SU-DHL-6 (cell line): ENCODE data around the gene SH3PXD2A.

ENCODE experiments used
- CTCF ChIP-seq: fragments of 200-600 bp; sonication (generic); IDR thresholded peaks from one replicate; pipeline ENCODE4 v1.5.1; 2017; ENCODE audit warnings: antibody characterized with exemption, mild to moderate bottlenecking, low read length, moderate library complexity; ENCODE audit not compliant: insufficient read depth, poor library complexity, severe bottlenecking
- EZH2phosphoT487 ChIP-seq: fragments of 200-600 bp; sonication (generic), shearing (Covaris generic); conservative IDR thresholded peaks from 2 replicates; pipeline ENCODE4 v1.6.1; 2018; ENCODE audit warnings: mild to moderate bottlenecking, antibody characterized with exemption, low read length, moderate library complexity, mixed read lengths

DNA sequence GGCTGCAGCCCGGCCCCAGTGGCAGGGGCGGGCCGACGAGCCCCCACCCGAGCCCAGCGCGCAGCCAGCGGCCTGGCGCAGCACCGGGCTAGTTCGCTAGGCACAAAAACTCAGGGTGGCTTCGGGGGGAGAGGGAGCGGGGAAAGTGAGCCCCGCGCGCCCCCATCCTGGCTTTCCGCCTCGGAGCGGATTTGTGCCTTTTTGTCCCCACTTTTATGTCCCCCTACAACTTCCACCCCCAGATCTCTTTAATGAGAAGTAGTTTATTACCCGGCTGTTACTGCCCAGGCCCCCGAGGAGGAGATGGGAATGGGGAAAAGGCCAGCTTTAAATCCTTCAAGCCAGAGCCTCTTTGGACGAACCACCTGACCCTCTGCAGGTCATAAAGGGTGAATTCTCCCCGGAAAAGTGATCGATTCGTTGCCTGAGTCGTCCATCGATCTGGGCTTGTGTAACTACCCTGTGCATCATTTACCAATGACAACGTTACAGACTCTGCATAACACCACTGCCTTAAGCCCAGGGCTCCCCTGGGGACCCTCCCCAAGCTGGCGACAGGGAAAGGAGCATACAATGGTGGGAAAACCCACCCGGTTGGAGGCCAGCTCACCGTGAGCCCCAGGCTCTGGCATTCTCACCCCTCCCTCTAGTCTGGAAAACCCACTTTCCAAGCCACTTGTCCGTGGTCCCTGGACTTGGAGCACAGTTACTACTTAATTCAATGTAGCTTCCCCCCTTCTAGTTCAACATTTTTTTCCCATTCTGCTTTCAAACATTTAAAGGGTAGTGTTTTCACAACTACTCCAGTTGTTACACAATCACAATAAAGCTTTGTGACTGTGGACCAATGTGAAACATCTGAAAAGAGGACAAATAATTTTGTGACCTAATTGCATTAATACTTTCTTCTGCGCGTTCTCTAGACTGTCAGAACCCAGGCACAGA lies 748 bp upstream of the SH3PXD2A start:
- TF ChIP-seq CTCF (no peak), EZH2phosphoT487 (no peak)
